DOHH2 (cell line): ENCODE data around the gene NEUROD1.

Source experiments
- H3F3A ChIP-seq: fragments of 200-600 bp; sonication (generic), shearing (Covaris generic); 2 replicates; pipeline ENCODE4 v1.6.0; 2016; ENCODE audit warnings: antibody characterized with exemption, mild to moderate bottlenecking; ENCODE audit not compliant: control insufficient read depth, insufficient read depth
- H3K27ac ChIP-seq: fragments of 200-600 bp; sonication (generic); 2 replicates; pipeline ENCODE4 v1.5.1; 2014; ENCODE audit warnings: low read depth, mild to moderate bottlenecking, low read length, moderate library complexity
- H3K27me3 ChIP-seq: fragments of 200-600 bp; sonication (generic); 2 replicates; pipeline ENCODE4 v1.6.1; 2014; ENCODE audit warnings: mild to moderate bottlenecking, low read length, mixed read lengths; ENCODE audit not compliant: control insufficient read depth
- H3K36me3 ChIP-seq: fragments of 200-600 bp; sonication (generic); 2 replicates; pipeline ENCODE4 v1.6.1; 2014; ENCODE audit warnings: mild to moderate bottlenecking, low read length, moderate library complexity, mixed read lengths; ENCODE audit not compliant: control insufficient read depth
- H3K4me1 ChIP-seq: fragments of 200-600 bp; sonication (generic); 2 replicates; pipeline ENCODE4 v1.6.1; 2014; ENCODE audit warnings: mild to moderate bottlenecking, low read length, mixed read lengths; ENCODE audit not compliant: control insufficient read depth
- H3K4me2 ChIP-seq: fragments of 200-600 bp; sonication (generic); 2 replicates; pipeline ENCODE4 v1.6.0; 2014; ENCODE audit warnings: mild to moderate bottlenecking, low read length, moderate library complexity
- H3K4me3 ChIP-seq: fragments of 200-600 bp; sonication (generic); 2 replicates; pipeline ENCODE4 v1.5.1; 2014; ENCODE audit warnings: mild to moderate bottlenecking, low read length, mixed read lengths
- H3K79me2 ChIP-seq: fragments of 200-600 bp; sonication (generic); 2 replicates; pipeline ENCODE4 v1.6.1; 2014; ENCODE audit warnings: mild to moderate bottlenecking, low read length, mixed read lengths; ENCODE audit not compliant: control insufficient read depth
- H3K9me2 ChIP-seq: fragments of 200-600 bp; sonication (generic); replicated peaks from 2 replicates; pipeline ENCODE4 v1.6.1; 2014; ENCODE audit warnings: mild to moderate bottlenecking, low read length, mixed read lengths; ENCODE audit not compliant: control insufficient read depth
- H3K9me3 ChIP-seq: fragments of 200-600 bp; sonication (generic); 2 replicates; pipeline ENCODE4 v1.6.1; 2014; ENCODE audit warnings: antibody characterized with exemption, low read length, mixed read lengths; ENCODE audit not compliant: control insufficient read depth, insufficient read depth
- H4K20me1 ChIP-seq: fragments of 200-600 bp; sonication (generic); 2 replicates; pipeline ENCODE4 v1.6.0; 2014; ENCODE audit warnings: low read depth, mild to moderate bottlenecking, antibody characterized with exemption, low read length, moderate library complexity; ENCODE audit not compliant: control insufficient read depth, insufficient read depth
- EZH2phosphoT487 ChIP-seq: fragments of 200-600 bp; sonication (generic); IDR thresholded peaks from 2 replicates; pipeline ENCODE4 v1.6.1; 2017; ENCODE audit warnings: borderline replicate concordance, mild to moderate bottlenecking, antibody characterized with exemption, low read length, moderate library complexity, mixed read lengths
- TF ChIP-seq, protein P1 (sequence below): fragments of 200-600 bp; sonication (generic); IDR thresholded peaks from one replicate; pipeline ENCODE4 v1.5.1; 2014; ENCODE audit warnings: antibody characterized with exemption, mild to moderate bottlenecking, low read depth, low read length; ENCODE audit not compliant: poor library complexity, severe bottlenecking

Gene NEUROD1

DNA sequence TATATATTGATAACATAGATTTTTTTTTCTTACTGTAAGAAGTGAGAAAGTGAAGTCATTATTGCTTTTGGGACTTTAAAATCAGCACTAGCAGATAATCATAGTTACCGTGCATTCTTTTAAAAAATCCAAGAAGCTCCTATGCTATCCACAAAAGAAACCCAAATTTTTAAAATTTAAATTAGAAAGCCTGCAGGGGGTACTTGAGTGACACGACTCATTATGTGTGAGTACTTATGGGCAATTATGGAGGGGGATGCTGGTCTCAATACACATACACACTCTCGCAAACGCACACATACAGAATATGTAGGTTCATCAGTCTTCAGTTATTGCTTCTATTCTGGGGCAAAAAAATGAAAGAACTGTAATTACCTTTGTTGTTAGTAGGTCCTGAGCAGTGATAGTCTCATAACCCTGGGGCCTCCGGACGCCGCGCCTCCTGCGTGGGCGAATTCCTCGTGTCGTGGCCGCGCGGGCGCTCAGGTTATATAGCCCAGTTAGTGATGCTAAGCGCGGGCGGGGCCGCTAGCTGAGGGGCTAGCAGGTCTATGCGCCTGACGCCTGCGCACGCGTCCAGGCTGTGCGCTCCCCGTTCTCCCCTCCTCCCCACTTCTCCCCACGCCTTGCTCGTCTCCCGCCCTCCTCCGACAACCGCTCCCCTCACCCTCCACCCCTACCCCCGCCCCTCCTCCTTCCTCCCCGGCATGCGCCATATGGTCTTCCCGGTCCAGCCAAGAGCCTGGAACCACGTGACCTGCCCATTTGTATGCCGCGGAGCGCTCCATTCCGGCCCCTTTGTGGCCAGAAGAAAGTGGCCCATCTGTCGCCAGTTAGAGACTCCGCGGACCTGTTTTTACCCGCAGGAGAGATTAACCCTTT is at the start of gene NEUROD1:
Gene NEUROD1, minus strand, starts transcription at position 463 of the 882 bp plus-strand sequence. CDS start 1,657 bp downstream, outside the sequence.
- Histone ChIP-seq H3K36me3 (no peaks in the 10 kb centered on the region), H3K4me1 (peaks cover 6% of the 10 kb centered on the region), H3K27ac (no peak within 1 kb of the TSS), H3K9me2 (no peaks in the 10 kb centered on the region), H3K4me2 (no peak within 1 kb of the TSS), H3K79me2 (no peaks in the 10 kb centered on the region), H4K20me1 (no peaks in the 10 kb centered on the region), H3F3A (no peaks in the 10 kb centered on the region), H3K27me3 (peaks cover 7% of the 10 kb centered on the region; the same call in 1 of the 2 replicates), H3K4me3 (no peak within 1 kb of the TSS), H3K9me3 (peaks cover 23% of the 10 kb centered on the region)
- no peak for TF ChIP-seq EZH2phosphoT487
- TF ChIP-seq, protein P1, sequence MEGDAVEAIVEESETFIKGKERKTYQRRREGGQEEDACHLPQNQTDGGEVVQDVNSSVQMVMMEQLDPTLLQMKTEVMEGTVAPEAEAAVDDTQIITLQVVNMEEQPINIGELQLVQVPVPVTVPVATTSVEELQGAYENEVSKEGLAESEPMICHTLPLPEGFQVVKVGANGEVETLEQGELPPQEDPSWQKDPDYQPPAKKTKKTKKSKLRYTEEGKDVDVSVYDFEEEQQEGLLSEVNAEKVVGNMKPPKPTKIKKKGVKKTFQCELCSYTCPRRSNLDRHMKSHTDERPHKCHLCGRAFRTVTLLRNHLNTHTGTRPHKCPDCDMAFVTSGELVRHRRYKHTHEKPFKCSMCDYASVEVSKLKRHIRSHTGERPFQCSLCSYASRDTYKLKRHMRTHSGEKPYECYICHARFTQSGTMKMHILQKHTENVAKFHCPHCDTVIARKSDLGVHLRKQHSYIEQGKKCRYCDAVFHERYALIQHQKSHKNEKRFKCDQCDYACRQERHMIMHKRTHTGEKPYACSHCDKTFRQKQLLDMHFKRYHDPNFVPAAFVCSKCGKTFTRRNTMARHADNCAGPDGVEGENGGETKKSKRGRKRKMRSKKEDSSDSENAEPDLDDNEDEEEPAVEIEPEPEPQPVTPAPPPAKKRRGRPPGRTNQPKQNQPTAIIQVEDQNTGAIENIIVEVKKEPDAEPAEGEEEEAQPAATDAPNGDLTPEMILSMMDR = no peak

DNA sequence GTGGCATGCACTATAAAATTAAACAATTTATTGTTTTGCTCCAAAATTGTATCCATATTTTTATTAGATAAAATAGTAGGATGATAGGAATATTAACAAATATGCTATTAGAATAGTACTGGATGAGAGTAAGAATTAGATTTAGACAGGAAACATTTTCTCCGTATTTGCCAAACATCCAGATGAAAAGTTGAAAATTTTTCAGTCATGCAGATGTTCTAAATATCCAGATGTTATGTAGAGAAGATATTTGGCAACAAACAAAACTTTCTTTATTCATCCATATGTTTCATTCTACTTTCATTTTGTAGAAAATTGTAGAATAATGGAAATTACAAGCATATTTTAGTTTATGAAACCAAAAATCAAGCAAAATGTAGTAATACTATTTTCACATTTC is 45.2 kb upstream of the NEUROD1 start:
- Histone ChIP-seq H3K79me2 (no peaks in the 10 kb centered on the region), H3K27ac (no peak overlapping the region), H4K20me1 (no peaks in the 10 kb centered on the region), H3K4me2 (no peak overlapping the region), H3K9me3 (0 out of 2 replicates have a peak, but pooled peaks cover 12% of the 10 kb centered on the region), H3K27me3 (no peaks in the 10 kb centered on the region), H3K4me1 (no peaks in the 10 kb centered on the region), H3K4me3 (no peak overlapping the region), H3F3A (no peaks in the 10 kb centered on the region), H3K36me3 (no peaks in the 10 kb centered on the region), H3K9me2 (no peaks in the 10 kb centered on the region)
- TF ChIP-seq EZH2phosphoT487 = no peak
- TF ChIP-seq, protein P1 = no peak

DNA sequence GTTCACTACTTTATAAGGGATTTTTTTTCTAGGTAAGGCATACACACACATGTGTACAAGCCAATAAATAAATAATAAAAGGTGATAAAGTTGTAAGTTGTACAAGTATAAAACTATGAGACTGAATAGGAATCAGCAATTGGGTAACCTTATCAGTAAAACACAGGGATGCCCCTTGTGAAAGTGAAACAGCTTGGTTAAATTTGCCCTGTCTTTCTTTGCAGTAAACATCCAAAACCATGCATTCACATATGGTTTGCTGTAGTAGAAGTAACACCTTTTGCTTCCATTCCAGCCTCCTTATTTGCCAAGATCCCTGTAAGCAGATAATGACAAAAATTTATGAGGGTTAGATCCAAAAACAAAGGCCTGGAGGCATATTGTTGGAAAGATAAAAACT is 44.3 kb upstream of the NEUROD1 start:
- Histone ChIP-seq H3K9me3 (0 out of 2 replicates have a peak, but pooled peaks cover 12% of the 10 kb centered on the region), H3F3A (no peaks in the 10 kb centered on the region), H3K27ac (no peak overlapping the region), H3K27me3 (no peaks in the 10 kb centered on the region), H3K9me2 (no peaks in the 10 kb centered on the region), H3K4me2 (no peak overlapping the region), H4K20me1 (no peaks in the 10 kb centered on the region), H3K4me3 (no peak overlapping the region), H3K79me2 (no peaks in the 10 kb centered on the region), H3K4me1 (no peaks in the 10 kb centered on the region), H3K36me3 (no peaks in the 10 kb centered on the region)
- TF ChIP-seq, protein P1 = no peak
- TF ChIP-seq EZH2phosphoT487 = no peak
